HCT116 (cell line): ENCODE measurements around the gene EFHD1. TPM values are rescaled to one million over a fixed set of nuclear protein-coding genes. Genes with fewer than 3 reads are reported as not detected.

Source experiments
- ATAC-seq: fragments of 200-7000 bp; cut with Tn5 transposase; 2 replicates; pipeline ENCODE4 v1.9.1; 2020; ENCODE audit warnings: mild to moderate bottlenecking, moderate library complexity
- BruUV-seq: library from RNA; stranded (reverse); fragments of 400-500 nt; replicated peaks from 2 replicates; lab custom pipeline; 2021; lab: Mats Ljungman, UMichigan
- CTCF ChIA-PET: fragments of 300-600 bp; sonication (Branson Sonifier 250); formaldehyde crosslinking; loops from one replicate; lab custom pipeline; 2021; ENCODE audit warnings: antibody characterized with exemption; lab: Charles Lee
- POLR2A ChIA-PET: fragments of 300-600, 350-600 bp; sonication (Branson Sonifier 250); formaldehyde crosslinking; loops from one replicate; lab custom pipeline; 2021; ENCODE audit warnings: antibody characterized with exemption; lab: Charles Lee
- RAD21 ChIA-PET, 2 experiments: fragments of 300-600 bp; sonication (Branson Sonifier 250); formaldehyde crosslinking; loops; one replicate each; lab custom pipeline; 2023; ENCODE audit warnings: low total read pairs in 2 of 2; ENCODE audit not compliant: uncharacterized antibody in 2 of 2, unreplicated experiment in 2 of 2, low non-redundant PET in 1 of 2; lab: Charles Lee
- DNase-seq: peaks from one replicate; pipeline ENCODE4 v3.0.0-alpha.2; 2010; ENCODE audit warnings: low read depth, low spot score
- H2AFZ ChIP-seq: fragments of 200-600 bp; shearing (Covaris generic), sonication (generic); 2 replicates; pipeline ENCODE4 v1.6.1; 2017; ENCODE audit warnings: low read depth, mixed run types, mixed read lengths, antibody characterized with exemption, low read length; ENCODE audit not compliant: poor library complexity, severe bottlenecking
- H3K27ac ChIP-seq: 2 replicates; pipeline ENCODE4 v1.5.1; 2012; ENCODE audit warnings: low read depth, low read length
- H3K27me3 ChIP-seq: fragments of 200-600 bp; sonication (generic); 2 replicates; pipeline ENCODE4 v1.6.1; 2016; ENCODE audit warnings: mixed run types, low read length, mixed read lengths; ENCODE audit not compliant: insufficient read depth
- H3K36me3 ChIP-seq, 2 experiments: fragments of 200-500 bp in 1 of 2; fragments of 200-600 bp in 1 of 2; sonication (Bioruptor generic) in 1 of 2; sonication (generic) in 1 of 2; 2 replicates each; pipeline versions ENCODE4 v1.5.1 to v1.6.1; 2014 to 2016; ENCODE audit warnings: low read length in 2 of 2, inconsistent platforms in 1 of 2, mixed read lengths in 1 of 2, mixed run types in 1 of 2; ENCODE audit not compliant: insufficient read depth in 2 of 2, control insufficient read depth in 1 of 2
- H3K4me1 ChIP-seq, 2 experiments: fragments of 200-600 bp in 1 of 2; sonication (generic) in 1 of 2; 2 replicates each; pipeline versions ENCODE4 v1.5.1 to v1.6.1; 2012 to 2017; ENCODE audit warnings: low read length in 2 of 2, inconsistent platforms in 1 of 2, mild to moderate bottlenecking in 1 of 2, mixed read lengths in 1 of 2, mixed run types in 1 of 2, moderate library complexity in 1 of 2; ENCODE audit not compliant: insufficient read depth in 2 of 2, control insufficient read depth in 1 of 2
- H3K4me2 ChIP-seq: fragments of 200-600 bp; sonication (generic); 2 replicates; pipeline ENCODE4 v1.6.1; 2017; ENCODE audit warnings: mixed run types, low read length, mixed read lengths
- H3K4me3 ChIP-seq, 2 experiments: fragments of 200-600 bp in 1 of 2; sonication (generic) in 1 of 2; replicated peaks in 1 of 2; 2 replicates each; pipeline ENCODE4 v1.5.1; 2011 to 2016; ENCODE audit warnings: low read length in 2 of 2, control low read depth in 1 of 2, low read depth in 1 of 2, mild to moderate bottlenecking in 1 of 2, mixed read lengths in 1 of 2, mixed run types in 1 of 2
- H3K79me2 ChIP-seq: fragments of 200-600 bp; sonication (generic); 2 replicates; pipeline ENCODE4 v1.6.1; 2017; ENCODE audit warnings: mild to moderate bottlenecking, mixed run types, low read length, moderate library complexity, mixed read lengths; ENCODE audit not compliant: insufficient read depth
- H3K9ac ChIP-seq: fragments of 200-600 bp; sonication (generic); 2 replicates; pipeline ENCODE4 v1.6.1; 2016; ENCODE audit warnings: low read length, mixed read lengths
- H3K9me2 ChIP-seq: fragments of 200-600 bp; sonication (generic), shearing (Covaris generic); 2 replicates; pipeline ENCODE4 v1.6.1; 2017; ENCODE audit warnings: mixed run types, mild to moderate bottlenecking, moderate library complexity; ENCODE audit not compliant: insufficient read depth
- H3K9me3 ChIP-seq, 2 experiments: fragments of 200-500 bp in 1 of 2; fragments of 200-600 bp in 1 of 2; sonication (Bioruptor generic) in 1 of 2; sonication (generic) in 1 of 2; 2 replicates each; pipeline ENCODE4 v1.6.1; 2014 to 2017; ENCODE audit warnings: low read length in 2 of 2, mixed read lengths in 2 of 2, inconsistent platforms in 1 of 2, low read depth in 1 of 2, mild to moderate bottlenecking in 1 of 2, mixed run types in 1 of 2, moderate library complexity in 1 of 2; ENCODE audit not compliant: control insufficient read depth in 1 of 2, insufficient read depth in 1 of 2
- H4K20me1 ChIP-seq: fragments of 200-600 bp; sonication (generic), shearing (Covaris generic); 2 replicates; pipeline ENCODE4 v1.6.1; 2017; ENCODE audit warnings: mixed run types, mild to moderate bottlenecking, moderate library complexity; ENCODE audit not compliant: insufficient read depth
- ATF3 ChIP-seq: IDR thresholded peaks from 2 replicates; pipeline ENCODE4 v1.6.1; 2012
- EGR1 ChIP-seq: IDR thresholded peaks from 2 replicates; pipeline ENCODE4 v1.6.1; 2012; ENCODE audit warnings: low read depth
- ELF1 ChIP-seq: IDR thresholded peaks from 2 replicates; pipeline ENCODE4 v1.6.1; 2012; ENCODE audit warnings: low read depth, borderline replicate concordance
- EZH2 ChIP-seq: fragments of 200-600 bp; sonication (generic); IDR thresholded peaks from 2 replicates; pipeline ENCODE4 v1.6.1; 2017; ENCODE audit warnings: antibody characterized with exemption, mixed run types
- EZH2phosphoT487 ChIP-seq: fragments of 200-600 bp; IDR thresholded peaks from 2 replicates; pipeline ENCODE4 v1.6.1; 2018; ENCODE audit warnings: antibody characterized with exemption, borderline replicate concordance
- FOSL1 ChIP-seq: IDR thresholded peaks from 2 replicates; pipeline ENCODE4 v1.6.1; 2012; ENCODE audit warnings: low read depth
- JUND ChIP-seq: IDR thresholded peaks from 2 replicates; pipeline ENCODE4 v1.6.1; 2012
- POLR2A ChIP-seq: IDR thresholded peaks from 2 replicates; pipeline ENCODE4 v1.7.0; 2011; ENCODE audit warnings: borderline replicate concordance; ENCODE audit not compliant: insufficient read depth, insufficient read length; ENCODE audit errors: extremely low read depth
- SRF ChIP-seq: IDR thresholded peaks from 2 replicates; pipeline ENCODE4 v1.6.1; 2012; ENCODE audit warnings: low read depth
- TCF7L2 ChIP-seq: IDR thresholded peaks from 2 replicates; pipeline ENCODE4 v1.7.0; 2011; ENCODE audit warnings: borderline replicate concordance, inconsistent platforms; ENCODE audit not compliant: insufficient read depth, insufficient read length; ENCODE audit errors: extremely low read depth
- YY1 ChIP-seq: IDR thresholded peaks from 2 replicates; pipeline ENCODE4 v1.6.1; 2011; ENCODE audit warnings: low read length, low read depth, moderate library complexity, mild to moderate bottlenecking; ENCODE audit not compliant: insufficient replicate concordance; ENCODE audit errors: extremely low read depth
- ZBTB33 ChIP-seq: IDR thresholded peaks from 2 replicates; pipeline ENCODE4 v1.6.1; 2011; ENCODE audit warnings: mild to moderate bottlenecking, low read length, moderate library complexity; ENCODE audit not compliant: insufficient replicate concordance; ENCODE audit errors: extremely low read depth
- ZFX ChIP-seq: fragments of 450-650 bp; IDR thresholded peaks from 2 replicates; pipeline ENCODE4 v1.6.1; 2017
- ZNF274 ChIP-seq: fragments of 200-500 bp; sonication (Bioruptor generic); IDR thresholded peaks from 2 replicates; pipeline ENCODE4 v1.6.1; 2014; ENCODE audit warnings: mild to moderate bottlenecking, low read depth, low read length, inconsistent platforms
- intact Hi-C: fragments of 100-400 bp; cut with micrococcal nuclease; formaldehyde crosslinking; loops from 2 replicates; pipeline ENCODE4 v1.10.0; 2022
- total RNA-seq: library from RNA; stranded (reverse); gene quantifications from one replicate; pipeline ENCODE4 v1.2.1, GENCODE V29; 2021; ENCODE audit not compliant: unreplicated experiment
- TF ChIP-seq, protein P1 (sequence below), 3 experiments: fragments of 200-600 bp in 1 of 3; sonication (generic) in 1 of 3; IDR thresholded peaks in 2 of 3; conservative IDR thresholded peaks in 1 of 3; 2 replicates each; pipeline ENCODE4 v1.5.1; 2012 to 2017; ENCODE audit warnings: low read depth in 2 of 3, low read length in 2 of 3, antibody characterized with exemption in 1 of 3, borderline replicate concordance in 1 of 3, control low read depth in 1 of 3, mild to moderate bottlenecking in 1 of 3, mixed read lengths in 1 of 3, mixed run types in 1 of 3, moderate library complexity in 1 of 3; ENCODE audit not compliant: insufficient read depth in 1 of 3

Gene EFHD1
- total RNA-seq, 1 experiment from 2014 or later, result 0.52 TPM

DNA sequence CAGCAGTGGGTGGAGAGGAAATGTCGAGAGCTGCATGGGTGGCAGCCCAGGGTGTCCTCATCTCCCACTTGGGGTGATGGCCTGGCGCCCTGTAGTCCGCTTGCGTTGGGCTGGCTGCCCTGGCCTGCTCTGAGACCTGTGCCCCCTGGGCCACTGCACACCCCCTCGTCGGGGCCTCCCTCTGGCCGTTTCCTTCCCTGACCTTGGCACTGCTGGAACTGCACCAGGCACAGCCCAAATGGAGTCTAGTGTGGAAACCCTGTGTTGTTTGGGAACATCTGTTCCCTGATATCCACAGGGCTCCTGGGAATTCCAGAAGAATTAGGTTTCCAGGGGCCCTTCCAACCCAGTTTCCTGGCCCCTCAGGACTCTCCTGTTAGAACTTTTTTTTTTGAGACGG, 13.9 kb downstream of the EFHD1 start (continued):
- TF ChIP-seq, protein P1, sequence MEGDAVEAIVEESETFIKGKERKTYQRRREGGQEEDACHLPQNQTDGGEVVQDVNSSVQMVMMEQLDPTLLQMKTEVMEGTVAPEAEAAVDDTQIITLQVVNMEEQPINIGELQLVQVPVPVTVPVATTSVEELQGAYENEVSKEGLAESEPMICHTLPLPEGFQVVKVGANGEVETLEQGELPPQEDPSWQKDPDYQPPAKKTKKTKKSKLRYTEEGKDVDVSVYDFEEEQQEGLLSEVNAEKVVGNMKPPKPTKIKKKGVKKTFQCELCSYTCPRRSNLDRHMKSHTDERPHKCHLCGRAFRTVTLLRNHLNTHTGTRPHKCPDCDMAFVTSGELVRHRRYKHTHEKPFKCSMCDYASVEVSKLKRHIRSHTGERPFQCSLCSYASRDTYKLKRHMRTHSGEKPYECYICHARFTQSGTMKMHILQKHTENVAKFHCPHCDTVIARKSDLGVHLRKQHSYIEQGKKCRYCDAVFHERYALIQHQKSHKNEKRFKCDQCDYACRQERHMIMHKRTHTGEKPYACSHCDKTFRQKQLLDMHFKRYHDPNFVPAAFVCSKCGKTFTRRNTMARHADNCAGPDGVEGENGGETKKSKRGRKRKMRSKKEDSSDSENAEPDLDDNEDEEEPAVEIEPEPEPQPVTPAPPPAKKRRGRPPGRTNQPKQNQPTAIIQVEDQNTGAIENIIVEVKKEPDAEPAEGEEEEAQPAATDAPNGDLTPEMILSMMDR (IDR thresholded peaks at IDR 0.05 in 2 of 3, conservative IDR thresholded peaks at IDR 0.05 in 1 of 3; ENCODE audit: borderline replicate concordance in 1 of 3, insufficient read depth in 1 of 3, low read depth in 2 of 3, low read length in 2 of 3), result no peak
- TF ChIP-seq EZH2phosphoT487 (no peak), JUND (no peak), ZBTB33 (no peak), SRF (no peak)

- ATAC-seq, result no peak
- no TSS peak for BruUV-seq
- no peaks in the 10 kb centered on the region for H3K27me3 ChIP-seq
- no peak for TF ChIP-seq ELF1
- TF ChIP-seq TCF7L2, result no peak
- no peak for TF ChIP-seq ZBTB33
- TF ChIP-seq FOSL1, result no peak
- TF ChIP-seq ZFX, result no peak
- no peak for TF ChIP-seq EZH2
- no peak for TF ChIP-seq ATF3
- TF ChIP-seq YY1, result no peak
- no peak for TF ChIP-seq ZNF274
- no peak for TF ChIP-seq POLR2A
- no peak for TF ChIP-seq EGR1
- TF ChIP-seq, protein P1 (IDR thresholded peaks at IDR 0.05 in 2 of 3, conservative IDR thresholded peaks at IDR 0.05 in 1 of 3; ENCODE audit: borderline replicate concordance in 1 of 3, insufficient read depth in 1 of 3, low read depth in 2 of 3, low read length in 2 of 3), result no peak
- TF ChIP-seq SRF, result no peak
- TF ChIP-seq JUND, result no peak
These were observed 15.6 kb downstream of the EFHD1 start for GRCh38 chr2:232649033-232649432.

More at GRCh38 chr2:232649033-232649432, 15.6 kb downstream of the EFHD1 start:
- ChIA-PET POLR2A (no interaction called here), RAD21 (no interaction called here), CTCF (no interaction called here)
- Histone ChIP-seq H4K20me1 (no peaks in the 10 kb centered on the region), H3K36me3 (no peaks in the 10 kb centered on the region), H3K9me2 (no peaks in the 10 kb centered on the region), H3K27ac (no peak overlapping the region), H3K79me2 (no peaks in the 10 kb centered on the region), H2AFZ (no peak overlapping the region), H3K4me2 (no peak overlapping the region), H3K9ac (no peak overlapping the region), H3K9me3 (no peaks in the 10 kb centered on the region), H3K4me3 (no peak overlapping the region), H3K4me1 (no peaks in the 10 kb centered on the region)
- DNase-seq, result no peak
- intact Hi-C loops, result no loop called here
